GM13976 (cell line): ENCODE data around the gene HIVEP2.

ENCODE experiments used
- DNase-seq: peaks from one replicate; pipeline ENCODE4 v3.0.0; 2012; ENCODE audit warnings: low spot score
- CTCF ChIP-seq: IDR thresholded peaks from 2 replicates; pipeline ENCODE4 v1.5.1; 2012; ENCODE audit warnings: borderline replicate concordance, mild to moderate bottlenecking; ENCODE audit not compliant: insufficient read depth; ENCODE audit errors: extremely low read depth, missing control alignments, control extremely low read depth
- in situ Hi-C: fragments of 300-500 bp; cut with MboI; formaldehyde crosslinking; loops from one replicate; pipeline ENCODE4 v1.12.0; 2022; ENCODE audit warnings: low sequenced_read_pairs, mixed read lengths, inconsistent platforms; ENCODE audit not compliant: unreplicated experiment

The HIVEP2 gene

GRCh38 chr6:142799639-142800038 is 145.3 kb downstream of the HIVEP2 start:
- TF ChIP-seq CTCF = no peak
- in situ Hi-C loops = no loop called here

GRCh38 chr6:142797159-142797558 is 147.8 kb downstream of the HIVEP2 start:
- in situ Hi-C loops = no loop called here
- TF ChIP-seq CTCF = no peak
- no peak for DNase-seq

More at GRCh38 chr6:142799639-142800038, 145.3 kb downstream of the HIVEP2 start:
- DNase-seq = no peak

- no peak for DNase-seq
- in situ Hi-C loops = no loop called here
- TF ChIP-seq CTCF = no peak
These were observed 148.4 kb downstream of the HIVEP2 start for GRCh38 chr6:142796571-142796970.

- no peak for TF ChIP-seq CTCF
- in situ Hi-C loops = no loop called here
- no peak for DNase-seq
These were observed 149.0 kb downstream of the HIVEP2 start for GRCh38 chr6:142796024-142796423.

GRCh38 chr6:142794424-142794823 is 150.6 kb downstream of the HIVEP2 start:
- DNase-seq = no peak
- in situ Hi-C loops = no loop called here
- no peak for TF ChIP-seq CTCF

GRCh38 chr6:142790257-142790656 is 154.7 kb downstream of the HIVEP2 start:
- TF ChIP-seq CTCF = no peak
- no peak for DNase-seq
- in situ Hi-C loops = no loop called here

- TF ChIP-seq CTCF = no peak
- in situ Hi-C loops = no loop called here
- no peak for DNase-seq
These were observed 157.6 kb downstream of the HIVEP2 start for GRCh38 chr6:142787422-142787821.
